ENCODE measurements around the gene TPGS1.

- TF ChIP-seq EZH2 (IDR thresholded peaks at IDR 0.05; ENCODE audit: borderline replicate concordance, low read depth, low read length, severe bottlenecking) = no peak
- no peak for TF ChIP-seq POLR2A (IDR thresholded peaks at IDR 0.05; ENCODE audit: low read depth, low read length)
- TF ChIP-seq, protein P1, sequence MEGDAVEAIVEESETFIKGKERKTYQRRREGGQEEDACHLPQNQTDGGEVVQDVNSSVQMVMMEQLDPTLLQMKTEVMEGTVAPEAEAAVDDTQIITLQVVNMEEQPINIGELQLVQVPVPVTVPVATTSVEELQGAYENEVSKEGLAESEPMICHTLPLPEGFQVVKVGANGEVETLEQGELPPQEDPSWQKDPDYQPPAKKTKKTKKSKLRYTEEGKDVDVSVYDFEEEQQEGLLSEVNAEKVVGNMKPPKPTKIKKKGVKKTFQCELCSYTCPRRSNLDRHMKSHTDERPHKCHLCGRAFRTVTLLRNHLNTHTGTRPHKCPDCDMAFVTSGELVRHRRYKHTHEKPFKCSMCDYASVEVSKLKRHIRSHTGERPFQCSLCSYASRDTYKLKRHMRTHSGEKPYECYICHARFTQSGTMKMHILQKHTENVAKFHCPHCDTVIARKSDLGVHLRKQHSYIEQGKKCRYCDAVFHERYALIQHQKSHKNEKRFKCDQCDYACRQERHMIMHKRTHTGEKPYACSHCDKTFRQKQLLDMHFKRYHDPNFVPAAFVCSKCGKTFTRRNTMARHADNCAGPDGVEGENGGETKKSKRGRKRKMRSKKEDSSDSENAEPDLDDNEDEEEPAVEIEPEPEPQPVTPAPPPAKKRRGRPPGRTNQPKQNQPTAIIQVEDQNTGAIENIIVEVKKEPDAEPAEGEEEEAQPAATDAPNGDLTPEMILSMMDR (IDR thresholded peaks at IDR 0.05; ENCODE audit: extremely low read depth in 1 of 2, insufficient read depth in 1 of 2, low read depth in 1 of 2, low read length in 2 of 2) = no peak
- TF ChIP-seq, protein P2, sequence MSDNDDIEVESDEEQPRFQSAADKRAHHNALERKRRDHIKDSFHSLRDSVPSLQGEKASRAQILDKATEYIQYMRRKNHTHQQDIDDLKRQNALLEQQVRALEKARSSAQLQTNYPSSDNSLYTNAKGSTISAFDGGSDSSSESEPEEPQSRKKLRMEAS (IDR thresholded peaks at IDR 0.05; ENCODE audit: insufficient read depth, insufficient read length) = no peak
- TF ChIP-seq MYC (IDR thresholded peaks at IDR 0.05; ENCODE audit: low read depth, low read length) = no peak
- no peak for TF ChIP-seq JUN (IDR thresholded peaks at IDR 0.05; ENCODE audit: borderline replicate concordance, insufficient read depth, insufficient read length, low read depth)
Measured at GRCh38 chr19:519449-519865, 12.2 kb downstream of the TPGS1 start.

Data from endothelial cell of umbilical vein (primary cell).